Esophagus squamous epithelium (tissue), 5 donors: ENCODE measurements around the gene GABBR2. TPM values are rescaled to one million over a fixed set of nuclear protein-coding genes. Genes with fewer than 3 reads are reported as not detected.

Experiments
- DNase-seq: peaks from one replicate; lab custom pipeline; 2025; lab: John Stamatoyannopoulos, UW
- H3K27ac ChIP-seq, 4 donors: fragments of 200-600 bp; sonication (generic); one replicate each; pipeline ENCODE4 v1.5.1; 2016 to 2019; ENCODE audit warnings: mild to moderate bottlenecking in 1 of 4
- H3K27me3 ChIP-seq, 4 donors: fragments of 200-600 bp; sonication (generic); 1 replicate in 3 of 4; 2 replicates in 1 of 4; pipeline versions ENCODE4 v1.5.1 to v1.6.0; 2017 to 2021; ENCODE audit warnings: antibody characterized with exemption in 1 of 4
- H3K36me3 ChIP-seq, 3 donors: fragments of 200-600 bp; sonication (generic); one replicate each; pipeline ENCODE4 v1.5.1; 2016 to 2019
- H3K4me1 ChIP-seq, 3 donors: fragments of 200-600 bp; sonication (generic); one replicate each; pipeline ENCODE4 v1.5.1; 2017 to 2019
- H3K4me3 ChIP-seq, 4 donors: fragments of 200-600 bp; sonication (generic); 1 replicate in 3 of 4; 2 replicates in 1 of 4; pipeline ENCODE4 v1.5.1; 2016 to 2019; ENCODE audit warnings: mild to moderate bottlenecking in 2 of 4, moderate library complexity in 1 of 4
- H3K9me3 ChIP-seq, 3 donors: fragments of 200-600 bp; sonication (generic); one replicate each; pipeline ENCODE4 v1.5.1; 2016 to 2019
- POLR2A ChIP-seq, 4 donors: fragments of 450-650 bp; IDR thresholded peaks; one replicate each; pipeline ENCODE4 v1.6.1; 2017; ENCODE audit warnings: antibody characterized with exemption in 4 of 4, mild to moderate bottlenecking in 4 of 4, moderate library complexity in 3 of 4
- WGBS, 2 donors: methylation state at CpG; one replicate each; pipeline ENCODE4 v1.1.5; 2018; 5-methylcytosine and 5-hydroxymethylcytosine counted together
- intact Hi-C: fragments of 100-400 bp; cut with DNase I; formaldehyde crosslinking; loops from one replicate; pipeline ENCODE4 v1.15.0; 2022
- total RNA-seq, 4 donors: library from RNA; depleted of rRNA; stranded (reverse); fragments of >200 nt; gene quantifications; one replicate each; pipeline ENCODE4 v1.1.0, GENCODE V29; 2016
- TF ChIP-seq, protein P1 (sequence below), 6 experiments: fragments of 450-650 bp in 4 of 6; fragments of 200-600 bp in 2 of 6; sonication (generic) in 2 of 6; IDR thresholded peaks; one replicate each; pipeline ENCODE4 v1.5.1; 2016 to 2019; ENCODE audit warnings: antibody characterized with exemption in 6 of 6, mild to moderate bottlenecking in 4 of 6, moderate library complexity in 4 of 6
- donor health status: DM: yes; HTN: yes; CAD: no.

Gene GABBR2
- total RNA-seq, 4 donors from 2014 or later = not detected

DNA sequence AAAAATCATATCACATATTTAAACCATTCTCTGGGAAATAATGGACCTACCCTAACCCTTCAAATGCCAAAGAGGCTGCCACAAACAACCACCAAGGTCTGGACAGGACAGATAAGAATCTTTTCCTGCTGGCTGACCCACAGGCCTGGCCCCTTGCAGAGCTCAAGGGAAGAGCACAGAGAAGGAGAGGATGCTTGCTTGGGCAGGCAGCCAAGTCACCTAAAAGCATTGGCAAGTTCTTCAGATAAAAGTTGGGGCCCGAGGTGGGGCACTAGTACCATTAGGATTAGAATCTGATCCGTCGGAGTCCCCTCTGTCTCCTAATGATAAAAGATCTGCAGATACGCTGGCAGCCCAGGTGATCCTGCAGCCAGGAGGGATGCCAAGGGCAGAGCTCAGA, 176.6 kb downstream of the GABBR2 start:
- H3K27me3 ChIP-seq = peaks cover 0 to 5% (median 0%) of the 10 kb centered on the region in 4 donors
- H3K9me3 ChIP-seq = no peaks in the 10 kb centered on the region
- no peak overlapping the region for H3K27ac ChIP-seq
- intact Hi-C loops = no loop called here
- WGBS, 2 donors = 37 to 55% methylated on average over 4 of the region's 4 CpGs
- no peak for DNase-seq
- H3K36me3 ChIP-seq = no peaks in the 10 kb centered on the region
- H3K4me1 ChIP-seq = no peaks in the 10 kb centered on the region
- TF ChIP-seq, protein P1, sequence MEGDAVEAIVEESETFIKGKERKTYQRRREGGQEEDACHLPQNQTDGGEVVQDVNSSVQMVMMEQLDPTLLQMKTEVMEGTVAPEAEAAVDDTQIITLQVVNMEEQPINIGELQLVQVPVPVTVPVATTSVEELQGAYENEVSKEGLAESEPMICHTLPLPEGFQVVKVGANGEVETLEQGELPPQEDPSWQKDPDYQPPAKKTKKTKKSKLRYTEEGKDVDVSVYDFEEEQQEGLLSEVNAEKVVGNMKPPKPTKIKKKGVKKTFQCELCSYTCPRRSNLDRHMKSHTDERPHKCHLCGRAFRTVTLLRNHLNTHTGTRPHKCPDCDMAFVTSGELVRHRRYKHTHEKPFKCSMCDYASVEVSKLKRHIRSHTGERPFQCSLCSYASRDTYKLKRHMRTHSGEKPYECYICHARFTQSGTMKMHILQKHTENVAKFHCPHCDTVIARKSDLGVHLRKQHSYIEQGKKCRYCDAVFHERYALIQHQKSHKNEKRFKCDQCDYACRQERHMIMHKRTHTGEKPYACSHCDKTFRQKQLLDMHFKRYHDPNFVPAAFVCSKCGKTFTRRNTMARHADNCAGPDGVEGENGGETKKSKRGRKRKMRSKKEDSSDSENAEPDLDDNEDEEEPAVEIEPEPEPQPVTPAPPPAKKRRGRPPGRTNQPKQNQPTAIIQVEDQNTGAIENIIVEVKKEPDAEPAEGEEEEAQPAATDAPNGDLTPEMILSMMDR (IDR thresholded peaks at IDR 0.05) = no peak
- no peak overlapping the region for H3K4me3 ChIP-seq

DNA sequence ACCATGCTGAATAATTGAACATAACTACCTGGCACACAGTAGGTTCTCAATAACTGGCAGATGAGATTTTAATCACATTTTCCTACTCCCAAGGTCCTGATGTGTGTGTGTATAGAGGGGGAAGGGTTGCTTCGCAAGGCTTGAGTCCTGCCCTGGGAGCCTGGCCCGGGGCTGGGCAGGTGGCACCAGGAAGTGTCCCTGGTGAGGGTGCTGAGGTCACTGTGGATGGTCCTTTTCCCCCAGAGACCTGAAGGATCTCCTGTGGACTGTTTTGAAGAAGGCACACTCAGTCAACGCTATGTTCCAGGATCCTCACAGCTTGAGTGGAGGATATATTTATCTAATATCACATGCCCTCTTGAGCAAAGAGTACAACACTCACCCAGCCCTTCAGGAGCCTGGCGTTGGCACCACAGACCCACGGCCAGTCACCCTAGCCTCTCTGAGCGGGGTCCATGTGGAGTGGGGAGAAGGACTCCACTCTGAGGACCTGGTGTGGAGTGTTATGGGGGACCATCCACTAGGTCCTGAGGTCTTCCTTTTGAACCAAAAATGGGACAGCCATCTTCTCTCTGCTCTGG, 177.8 kb downstream of the GABBR2 start:
- H3K36me3 ChIP-seq = no peaks in the 10 kb centered on the region
- WGBS, 2 donors = 50 to 79% methylated on average over 1 to 6 of the region's 6 CpGs
- DNase-seq = no peak
- H3K27ac ChIP-seq = no peak overlapping the region
- H3K4me1 ChIP-seq = no peaks in the 10 kb centered on the region
- no peaks in the 10 kb centered on the region for H3K9me3 ChIP-seq
- intact Hi-C loops = no loop called here
- peaks cover 0 to 6% (median 0%) of the 10 kb centered on the region in 4 donors for H3K27me3 ChIP-seq
- no peak overlapping the region for H3K4me3 ChIP-seq
- no peak for TF ChIP-seq POLR2A (IDR thresholded peaks at IDR 0.05)
- TF ChIP-seq, protein P1 (IDR thresholded peaks at IDR 0.05) = no peak

DNA sequence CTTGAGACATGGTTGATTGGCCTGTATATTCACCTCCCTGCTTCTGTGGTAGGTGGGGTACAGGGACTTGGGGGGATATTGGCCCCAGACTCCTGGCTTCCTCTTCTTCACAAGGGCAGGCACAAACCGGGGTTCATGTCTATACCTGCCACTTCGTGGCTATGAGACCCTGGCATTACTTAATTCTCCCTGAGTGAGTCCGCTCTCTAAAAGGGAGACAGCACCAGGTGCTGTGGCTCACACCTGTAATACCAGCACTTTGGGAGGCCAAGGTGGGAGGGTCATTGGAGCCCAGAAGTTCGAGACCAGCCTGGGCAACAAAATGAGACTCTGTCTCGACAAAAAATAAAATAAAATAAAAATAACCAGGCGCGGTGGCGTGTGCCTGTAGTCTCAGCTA, 178.5 kb downstream of the GABBR2 start:
- Histone ChIP-seq H3K9me3 (no peaks in the 10 kb centered on the region), H3K4me3 (no peak overlapping the region), H3K27me3 (peaks cover 0 to 6% (median 0%) of the 10 kb centered on the region in 4 donors), H3K27ac (no peak overlapping the region), H3K36me3 (no peaks in the 10 kb centered on the region), H3K4me1 (no peaks in the 10 kb centered on the region)
- no peak for DNase-seq
- TF ChIP-seq, protein P1 (IDR thresholded peaks at IDR 0.05) = no peak
- no peak for TF ChIP-seq POLR2A (IDR thresholded peaks at IDR 0.05)
- intact Hi-C loops = no loop called here
- 67 to 72% methylated on average over 7 to 8 of the region's 8 CpGs for WGBS, 2 donors

DNA sequence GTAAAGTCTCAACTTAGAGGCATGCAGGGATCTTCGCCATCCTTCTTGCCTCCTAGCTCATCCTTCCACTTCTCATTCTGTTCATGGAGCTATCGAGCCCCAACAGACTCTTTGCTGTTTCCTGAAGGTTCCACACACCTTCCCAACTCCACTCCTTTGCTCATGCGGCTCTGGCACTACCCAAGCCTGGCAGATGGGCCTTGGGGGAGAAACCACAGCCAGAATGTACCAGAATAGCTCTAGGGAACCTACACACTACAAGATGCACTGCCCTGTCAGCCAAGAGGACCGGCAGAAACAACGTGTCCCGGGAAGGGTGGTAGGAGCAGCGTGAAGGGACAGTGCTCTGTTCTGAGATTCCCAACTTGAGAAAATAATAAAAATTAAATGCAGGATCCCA, 178.9 kb downstream of the GABBR2 start:
- H3K4me1 ChIP-seq = no peaks in the 10 kb centered on the region
- intact Hi-C loops = no loop called here
- H3K36me3 ChIP-seq = no peaks in the 10 kb centered on the region
- DNase-seq = no peak
- TF ChIP-seq, protein P1 (IDR thresholded peaks at IDR 0.05) = no peak
- no peak for TF ChIP-seq POLR2A (IDR thresholded peaks at IDR 0.05)
- H3K27ac ChIP-seq = no peak overlapping the region
- peaks cover 0 to 6% (median 0%) of the 10 kb centered on the region in 4 donors for H3K27me3 ChIP-seq
- WGBS, 2 donors = 69 to 89% methylated on average over 5 to 7 of the region's 7 CpGs
- H3K4me3 ChIP-seq = no peak overlapping the region
- H3K9me3 ChIP-seq = no peaks in the 10 kb centered on the region

DNA sequence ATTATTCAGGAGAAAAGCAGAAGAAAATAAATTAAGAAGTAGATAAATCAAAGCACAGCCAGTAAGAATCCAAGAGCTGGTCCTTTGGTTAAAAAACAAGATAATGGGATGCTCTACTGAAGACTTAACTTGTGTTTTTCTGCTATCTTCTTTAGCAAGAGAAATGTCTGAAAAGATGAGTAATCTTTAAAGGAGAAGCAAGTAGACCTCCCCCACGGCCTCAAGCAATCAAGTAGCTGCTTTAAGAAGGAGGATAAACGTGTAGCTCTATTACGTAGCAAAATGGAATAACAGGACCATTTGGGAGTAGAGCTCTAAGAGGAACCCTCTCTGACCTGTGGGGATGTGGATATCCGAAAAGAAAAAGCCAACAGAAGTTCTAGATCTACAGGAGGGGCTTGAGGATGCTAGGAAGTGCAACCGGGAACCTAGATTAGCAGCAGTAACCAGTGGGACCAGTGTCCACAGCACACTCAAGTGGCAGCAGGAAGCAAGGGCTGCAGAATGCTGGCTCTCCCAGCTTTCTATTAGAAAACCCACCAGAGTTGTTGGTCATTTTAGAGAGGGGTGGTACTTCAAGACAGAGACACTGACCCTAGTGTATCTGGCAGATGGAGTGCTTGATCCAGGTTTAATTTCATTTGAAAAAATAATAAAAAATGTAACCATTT, 185.4 kb downstream of the GABBR2 start:
- Histone ChIP-seq H3K27ac (no peak overlapping the region), H3K4me1 (no peaks in the 10 kb centered on the region), H3K9me3 (no peaks in the 10 kb centered on the region), H3K36me3 (no peaks in the 10 kb centered on the region), H3K4me3 (no peak overlapping the region), H3K27me3 (peaks cover 0 to 30% (median 0%) of the 10 kb centered on the region in 4 donors)
- no peak for DNase-seq
- WGBS, 2 donors = 40 to 43% methylated on average over 5 of the region's 5 CpGs
- intact Hi-C loops = no loop called here
- no peak for TF ChIP-seq POLR2A (IDR thresholded peaks at IDR 0.05)
- TF ChIP-seq, protein P1 (IDR thresholded peaks at IDR 0.05) = no peak
